ENCODE measurements around the gene ADCY5.
"Not testable (repeated sequence)": the region's sequence is repeated elsewhere in the genome, so short reads cannot be mapped to it uniquely, and the experiment has no call there.

Gene ADCY5

DNA sequence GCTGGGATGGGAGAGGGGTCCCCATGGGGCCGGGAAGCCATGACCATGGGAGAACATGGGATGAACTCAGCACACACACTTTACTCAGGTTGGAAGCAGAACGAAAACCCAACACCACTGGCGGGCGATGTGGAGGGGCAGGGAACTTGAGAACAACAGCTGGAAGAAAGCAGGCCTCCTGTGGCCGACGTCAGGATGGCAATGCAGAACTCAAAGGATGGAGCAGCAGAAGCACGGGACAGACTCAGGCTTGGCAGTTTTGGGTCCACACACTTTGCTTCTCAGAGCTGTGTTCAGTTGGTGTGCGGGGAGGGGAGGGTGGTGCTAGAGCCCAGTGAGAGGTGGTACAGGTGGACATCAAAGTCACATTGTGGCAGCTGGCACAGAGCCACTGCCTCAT lies 166.4 kb downstream of the ADCY5 start:
- no peak for DNase-seq

DNA sequence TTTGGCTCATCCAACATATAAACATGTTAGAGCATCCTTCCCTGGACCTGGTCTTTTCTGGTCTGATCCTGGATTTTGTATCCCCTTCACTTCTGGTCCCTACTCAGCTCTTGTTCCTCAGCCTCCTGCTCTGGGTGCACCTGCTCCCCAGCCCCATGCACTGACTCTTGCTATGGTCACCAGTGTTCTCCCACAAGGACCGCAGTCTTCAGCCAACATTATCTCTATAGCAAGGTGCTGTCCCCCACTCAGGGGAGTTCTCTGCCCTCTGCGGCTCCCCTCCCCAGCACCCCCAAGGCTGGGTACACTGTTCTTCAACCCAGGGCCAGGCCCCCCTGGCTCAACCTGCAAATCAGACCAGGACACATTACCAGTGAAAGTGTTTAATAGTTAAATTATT lies 167.0 kb downstream of the ADCY5 start:
- no peak for DNase-seq

DNA sequence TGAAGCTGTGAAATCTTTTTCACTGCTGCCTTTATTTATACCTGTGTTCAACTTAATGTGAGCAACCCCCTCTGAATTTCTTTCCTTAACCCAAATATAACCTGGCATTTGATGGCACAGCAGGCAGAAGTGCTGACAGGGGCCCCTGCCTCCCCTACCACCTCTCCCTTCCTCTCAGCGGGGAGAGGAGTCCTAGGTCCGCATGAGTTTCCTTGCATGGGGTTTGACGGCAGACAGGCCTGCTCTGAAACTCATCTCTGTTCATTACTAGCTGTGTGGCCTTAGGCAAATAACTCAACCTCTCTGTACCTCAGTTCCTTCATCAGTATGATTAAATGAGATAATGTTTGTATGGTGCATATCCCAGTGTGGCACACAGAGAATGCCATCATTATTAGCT lies 167.5 kb downstream of the ADCY5 start:
- DNase-seq: no peak

DNA sequence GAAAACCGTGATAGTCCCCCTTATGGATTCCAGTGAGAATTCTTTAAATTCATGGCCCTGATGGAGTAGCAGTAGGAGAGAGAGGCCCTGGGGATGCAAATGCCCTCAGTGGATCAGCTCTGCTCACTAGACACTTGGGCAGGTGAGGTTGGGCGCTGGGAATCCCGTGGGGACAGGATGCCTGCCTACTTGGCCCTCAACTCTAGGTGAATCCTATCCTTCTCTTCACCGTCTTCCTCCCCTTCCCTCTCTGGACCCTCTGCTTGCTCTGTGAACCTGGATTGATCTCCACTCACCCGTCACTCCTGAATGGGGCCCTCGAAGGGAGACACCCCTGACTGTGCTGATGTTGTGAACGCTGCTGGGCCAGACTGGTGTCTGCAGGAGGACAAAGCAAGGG lies 169.8 kb downstream of the ADCY5 start:
- no peak for DNase-seq

DNA sequence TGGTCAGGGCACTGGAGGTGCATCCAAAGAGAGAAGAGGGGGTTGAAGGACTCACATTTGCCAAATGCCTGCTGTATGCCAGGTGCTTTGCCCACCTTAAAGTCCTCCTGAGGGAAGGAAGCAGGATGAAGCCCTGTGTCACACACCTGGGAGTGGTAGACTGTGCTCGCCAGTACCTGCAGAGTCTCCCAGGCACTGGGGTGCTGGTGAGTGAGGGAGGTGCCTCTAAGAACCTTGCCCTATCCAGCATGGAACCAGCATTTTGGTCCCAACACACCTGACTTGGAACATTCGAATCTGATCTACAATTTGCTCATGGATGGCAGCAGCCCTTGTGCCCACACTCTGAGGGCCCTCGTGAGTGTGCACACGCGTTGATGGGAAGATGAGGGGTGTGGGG lies 170.4 kb downstream of the ADCY5 start:
- DNase-seq: no peak

DNA sequence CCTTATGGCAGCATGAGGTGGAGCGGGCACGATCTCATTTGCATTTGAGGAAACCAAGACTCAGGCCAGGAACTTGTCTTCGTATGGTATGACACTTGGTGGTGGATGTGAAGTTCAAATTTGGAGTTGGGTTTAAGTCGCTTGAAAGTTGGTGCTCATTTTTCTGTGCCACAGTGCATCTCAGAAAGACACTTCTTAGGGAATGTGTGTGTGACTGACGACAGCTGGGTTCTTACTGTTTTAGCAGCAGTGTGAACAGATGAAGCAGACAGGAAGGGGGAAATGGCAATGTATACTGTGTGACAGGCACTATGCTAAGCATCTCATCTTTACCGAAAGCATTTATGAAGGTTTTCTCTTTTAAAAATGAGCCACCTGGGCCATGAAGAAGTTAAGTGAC lies 171.8 kb downstream of the ADCY5 start:
- no peak for DNase-seq

DNA sequence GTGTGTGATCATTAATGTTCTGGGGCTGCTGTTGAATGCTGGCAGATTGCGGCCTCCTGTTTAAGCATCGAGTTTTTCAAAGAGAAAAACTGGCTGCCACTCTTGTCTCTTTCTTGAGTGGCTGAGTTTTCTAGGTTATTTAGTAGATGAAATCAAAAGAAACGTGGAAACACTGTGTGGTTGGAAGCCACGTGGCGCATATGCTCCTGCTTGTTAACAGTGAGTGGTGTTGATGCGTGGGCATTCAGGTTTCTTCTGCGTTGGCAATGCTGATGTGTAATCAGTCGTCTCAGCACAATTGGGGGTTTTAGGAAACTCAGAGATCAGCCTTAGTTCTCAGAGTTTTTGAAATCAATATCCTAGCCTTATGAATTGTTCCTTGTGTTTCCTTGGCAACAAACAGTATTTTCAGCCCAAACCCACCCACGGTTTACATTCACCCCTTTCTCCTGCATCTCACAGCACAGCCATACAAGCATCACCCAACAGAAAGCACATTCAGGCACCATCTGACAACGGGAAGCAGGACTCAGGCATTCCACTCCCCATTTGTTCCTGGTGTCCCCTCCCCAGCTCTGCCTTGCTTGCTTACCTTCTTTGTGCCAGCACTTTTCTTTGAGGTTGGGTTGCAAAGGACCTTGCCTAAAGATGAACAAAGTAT lies 172.4 kb downstream of the ADCY5 start:
- DNase-seq: no peak

DNA sequence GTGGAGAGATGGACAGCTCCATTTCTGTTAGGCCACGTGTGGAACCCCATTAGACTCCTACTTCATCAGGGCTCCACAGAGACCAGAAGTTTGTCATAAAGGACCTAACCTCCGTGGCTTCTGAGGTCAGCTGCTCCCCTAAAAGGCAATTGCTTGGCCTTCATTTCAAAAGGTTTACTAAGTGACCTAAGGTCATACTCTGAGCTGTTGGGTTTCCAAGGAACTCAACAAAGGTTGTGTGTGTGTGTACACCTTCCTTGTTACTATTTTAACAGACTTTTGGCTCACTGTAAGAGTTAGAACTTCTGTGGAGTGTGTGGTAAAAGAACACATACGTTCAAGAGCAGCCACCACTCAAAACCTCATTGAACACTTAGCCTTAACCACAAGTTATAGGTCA lies 173.2 kb downstream of the ADCY5 start:
- DNase-seq: no peak

DNA sequence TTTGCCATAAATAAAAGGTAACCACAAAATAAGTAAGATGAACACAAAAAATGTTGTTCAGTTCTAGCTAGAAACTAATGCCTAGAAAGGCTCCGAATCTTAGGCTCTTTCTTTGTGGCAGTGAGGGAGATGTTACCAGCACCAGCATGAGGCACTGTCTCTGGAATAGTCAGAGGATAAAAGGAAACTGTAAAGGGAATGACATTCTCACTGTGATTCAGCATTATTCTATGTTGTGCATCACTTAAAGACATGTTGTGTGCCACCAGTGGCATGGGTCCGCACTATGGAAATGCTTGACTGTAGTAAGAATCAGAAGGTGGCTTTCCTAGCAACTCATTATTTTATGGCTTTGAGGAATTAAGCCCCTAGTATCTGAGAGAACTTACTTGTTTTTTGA lies 176.3 kb downstream of the ADCY5 start:
- no peak for DNase-seq

DNA sequence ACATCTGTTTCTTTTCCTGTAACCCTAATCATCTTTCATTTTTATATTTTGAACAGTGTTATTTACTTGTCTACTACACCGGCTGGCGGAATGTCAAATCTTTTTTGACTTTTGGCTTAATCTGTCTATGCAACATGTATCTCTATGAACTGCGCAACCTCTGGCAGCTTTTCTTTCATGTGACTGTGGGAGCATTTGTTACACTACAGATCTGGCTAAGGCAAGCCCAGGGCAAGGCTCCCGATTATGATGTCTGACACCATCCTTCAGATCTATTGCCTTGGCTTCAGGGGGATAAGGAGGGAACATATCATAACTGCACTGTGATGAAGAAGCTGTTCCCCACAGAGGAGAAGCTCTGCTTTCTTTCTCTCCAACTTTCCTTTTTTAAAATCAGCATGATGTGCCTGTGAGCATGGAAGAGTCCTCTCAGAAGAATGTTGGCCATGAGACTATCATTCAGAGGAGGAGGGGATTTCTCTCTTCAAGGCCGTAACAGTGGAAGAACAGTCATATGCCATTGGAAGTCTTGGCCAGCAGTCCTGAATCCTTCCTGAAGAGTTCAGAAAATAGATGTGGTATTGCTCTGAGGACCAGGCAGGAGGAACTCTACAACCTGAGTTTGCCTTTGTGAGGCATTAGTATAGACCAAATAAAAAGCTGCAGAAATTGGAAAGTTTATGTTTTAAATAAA lies 177.3 kb downstream of the ADCY5 start:
- DNase-seq: no peak

DNA sequence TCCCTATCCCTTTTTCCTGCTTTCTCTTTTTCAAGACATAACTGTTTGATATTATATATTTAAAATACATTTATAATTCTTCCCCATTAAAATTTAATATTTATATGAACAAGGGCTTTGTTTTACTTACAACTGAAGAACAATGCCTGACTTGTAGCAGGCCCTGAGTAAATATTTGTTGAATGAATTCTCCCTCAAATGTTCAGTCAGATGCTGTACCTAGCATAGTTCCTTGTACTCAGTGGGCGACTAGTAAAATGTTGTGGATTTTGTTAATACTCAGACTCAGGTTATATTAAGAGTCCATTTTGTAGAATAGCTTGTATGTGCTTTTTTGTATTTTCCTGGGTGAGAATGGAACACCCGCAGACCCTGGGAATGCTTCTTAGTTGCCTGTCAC lies 178.1 kb downstream of the ADCY5 start:
- no peak for DNase-seq

DNA sequence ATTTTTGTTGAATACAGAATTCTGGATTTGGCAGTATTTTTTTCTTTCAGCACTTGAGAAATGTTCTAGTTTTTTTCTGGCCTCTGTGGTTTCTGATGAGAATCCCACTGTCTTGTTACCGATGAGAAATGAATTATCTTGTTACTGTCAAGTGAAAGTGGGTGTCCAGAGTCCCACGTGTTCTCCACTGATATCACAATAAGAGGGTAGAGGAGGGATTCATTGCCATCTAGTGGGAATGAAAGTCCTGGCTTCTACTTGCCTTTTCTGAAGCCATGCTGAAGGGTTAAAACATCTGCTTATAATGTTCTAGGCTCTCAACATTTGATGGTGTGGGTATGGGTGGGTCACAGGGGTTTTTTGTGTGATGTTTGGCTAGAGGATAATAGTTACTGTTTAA lies 181.1 kb downstream of the ADCY5 start:
- DNase-seq: no peak

DNA sequence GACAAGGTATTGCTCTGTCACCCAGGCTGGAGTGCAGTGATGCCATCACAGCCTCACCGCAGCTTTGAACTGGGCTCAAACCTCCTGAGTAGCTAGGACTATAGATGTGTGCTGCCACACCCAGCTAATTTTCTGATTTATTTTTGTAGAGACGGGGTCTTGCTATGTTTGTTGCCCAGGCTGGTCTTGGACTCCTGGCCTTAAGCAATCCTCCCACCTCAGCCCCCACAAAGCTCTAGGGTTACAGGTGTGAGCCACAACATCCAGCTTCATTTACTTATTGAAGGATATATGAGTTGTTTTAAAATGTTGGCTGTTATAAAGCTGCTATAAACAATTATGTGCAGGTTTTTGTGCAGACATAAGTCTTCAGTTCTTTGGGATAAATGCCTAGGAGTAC lies 184.9 kb downstream of the ADCY5 start:
- DNase-seq: no peak

DNA sequence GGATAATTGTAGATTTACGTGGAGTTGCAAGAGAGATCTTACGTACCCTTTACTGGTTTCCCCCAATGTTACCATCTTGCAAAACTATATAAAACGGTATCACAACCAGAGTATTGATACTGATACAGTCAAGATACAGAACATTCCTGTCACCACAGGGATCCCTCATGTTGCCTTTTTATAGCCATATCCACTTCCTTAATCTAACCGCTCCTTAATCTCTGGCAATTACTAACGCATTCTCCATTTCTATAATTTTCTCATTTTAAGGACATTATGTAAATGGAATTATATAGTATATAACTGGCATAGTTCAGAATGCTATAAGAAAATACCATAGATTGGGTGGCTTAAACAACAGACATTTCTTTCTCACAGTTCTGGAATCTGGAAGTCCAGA lies 186.0 kb downstream of the ADCY5 start:
- no peak for DNase-seq

DNA sequence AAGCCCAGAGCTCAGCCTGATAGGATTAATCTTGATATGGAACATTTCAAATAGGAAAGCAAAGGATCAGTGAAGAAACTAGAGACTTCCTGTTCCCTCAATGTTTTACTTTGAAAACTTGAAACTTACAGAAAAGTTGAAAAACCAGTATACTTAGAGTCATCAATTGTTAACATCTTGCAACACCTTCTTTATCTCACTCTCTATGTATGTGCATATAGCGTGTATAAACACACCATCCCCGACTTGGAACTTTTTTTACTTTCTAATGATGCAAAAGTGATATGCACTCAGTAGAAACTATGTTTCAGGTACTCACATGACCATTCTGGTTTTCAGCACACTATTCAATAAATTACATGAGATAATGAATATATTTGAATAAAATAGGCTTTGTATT lies 186.7 kb downstream of the ADCY5 start:
- no peak for DNase-seq

DNA sequence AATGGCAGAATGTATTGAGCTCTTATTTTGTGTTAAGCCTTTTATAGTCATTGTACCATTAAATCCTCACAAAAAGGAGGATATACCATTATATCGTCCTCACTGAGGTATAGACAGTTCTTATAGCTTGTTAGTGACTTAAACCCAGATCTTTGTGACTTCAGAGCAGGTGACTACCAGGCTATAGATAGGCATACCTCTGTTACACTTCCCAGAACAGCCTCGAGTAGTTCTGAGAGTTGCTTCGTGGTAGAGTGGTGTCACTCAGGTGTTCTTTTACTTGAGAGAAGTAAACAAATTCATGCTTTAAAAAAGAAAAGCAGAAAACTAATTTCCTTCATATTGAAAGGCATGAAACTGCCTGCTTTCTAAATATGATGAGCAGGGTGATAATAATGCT lies 187.2 kb downstream of the ADCY5 start:
- DNase-seq: no peak

DNA sequence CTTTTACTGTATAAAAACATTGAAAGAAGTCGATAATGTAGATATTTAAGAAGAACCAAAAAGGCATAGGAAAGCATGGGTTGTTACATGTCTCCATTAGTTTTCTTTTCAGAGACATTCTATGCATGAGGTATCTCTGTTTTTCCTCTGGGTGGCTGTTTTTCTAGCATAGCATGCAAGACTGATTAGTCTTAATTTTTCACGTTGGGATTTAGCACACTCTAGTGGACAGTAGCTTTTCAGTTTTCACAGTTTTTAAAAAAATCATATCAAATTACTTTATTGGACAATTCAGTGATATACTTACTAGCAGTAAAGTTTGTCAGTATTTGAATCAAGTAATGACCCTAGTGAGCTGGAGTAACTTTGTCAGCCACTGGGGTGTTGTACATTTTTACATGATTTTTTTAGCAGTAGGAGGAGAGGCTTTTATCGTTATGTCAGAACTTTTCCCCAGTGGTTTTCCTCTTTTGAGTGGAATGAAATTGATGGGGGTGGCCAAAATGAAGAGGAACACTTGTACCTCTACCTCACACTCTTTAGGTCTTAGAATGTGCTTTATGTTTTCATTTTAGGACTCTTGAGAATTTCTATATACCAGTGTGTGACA lies 190.0 kb downstream of the ADCY5 start:
- DNase-seq: peak in 3 of 6 experiments; percentile 5 to 25 (median 15)

DNA sequence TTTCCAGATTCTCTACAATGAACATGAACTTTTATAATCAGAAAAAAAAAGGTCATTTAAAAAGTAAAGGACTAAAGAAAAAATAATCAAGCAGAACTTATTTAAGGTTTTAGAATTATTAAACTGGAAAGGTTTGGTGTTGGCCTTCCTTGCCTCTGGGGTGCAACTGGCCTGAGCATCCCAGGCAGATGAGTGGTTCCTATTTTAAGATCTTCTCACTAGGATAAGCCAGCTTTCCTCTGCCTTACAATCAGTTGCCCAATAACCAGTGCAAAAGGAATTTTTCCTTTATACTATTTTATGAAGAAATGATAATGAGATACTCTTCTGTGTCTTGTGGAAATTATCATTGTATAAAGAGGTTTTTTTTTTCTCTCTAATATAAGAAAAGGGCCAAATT lies 190.5 kb downstream of the ADCY5 start:
- no peak for DNase-seq

DNA sequence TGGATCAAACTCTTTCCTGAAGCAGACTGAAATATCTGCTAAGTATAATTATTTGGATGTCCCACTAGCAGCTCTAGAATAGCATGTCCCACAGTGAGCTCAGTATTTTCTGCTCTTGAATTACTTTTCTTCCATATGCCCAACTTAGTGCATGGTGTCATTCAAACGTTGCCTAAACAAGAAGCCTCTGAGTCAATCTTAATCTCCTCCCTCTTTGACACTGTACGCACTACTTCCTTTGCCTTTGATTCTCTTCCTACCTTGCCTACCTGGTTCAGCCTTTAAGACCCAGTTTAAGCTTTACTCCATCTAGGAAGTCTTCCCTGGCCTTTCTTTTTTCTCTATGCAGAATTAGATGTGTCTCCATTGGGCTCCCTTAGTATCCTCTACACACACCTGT lies 192.6 kb downstream of the ADCY5 start:
- no peak for DNase-seq

DNA sequence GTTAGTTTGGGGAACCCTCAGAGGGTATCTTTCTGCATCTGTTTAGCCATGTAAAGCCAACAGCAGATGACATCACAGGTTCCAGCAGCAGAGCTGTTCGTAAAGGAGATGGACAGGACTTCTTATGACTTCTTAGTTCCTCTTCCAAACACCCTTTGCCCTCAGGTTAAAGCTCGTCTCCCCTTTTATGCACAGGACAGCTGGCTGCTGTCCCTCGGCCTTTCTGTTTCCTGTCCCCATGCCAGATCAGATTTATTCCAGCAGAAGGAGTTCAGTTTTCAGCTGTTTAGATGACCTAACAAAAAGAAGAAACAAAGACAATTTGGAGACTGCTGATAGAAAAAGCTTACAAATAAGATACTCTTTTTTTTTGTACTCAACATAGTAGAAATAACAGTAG lies 202.0 kb downstream of the ADCY5 start:
- DNase-seq: no peak

DNA sequence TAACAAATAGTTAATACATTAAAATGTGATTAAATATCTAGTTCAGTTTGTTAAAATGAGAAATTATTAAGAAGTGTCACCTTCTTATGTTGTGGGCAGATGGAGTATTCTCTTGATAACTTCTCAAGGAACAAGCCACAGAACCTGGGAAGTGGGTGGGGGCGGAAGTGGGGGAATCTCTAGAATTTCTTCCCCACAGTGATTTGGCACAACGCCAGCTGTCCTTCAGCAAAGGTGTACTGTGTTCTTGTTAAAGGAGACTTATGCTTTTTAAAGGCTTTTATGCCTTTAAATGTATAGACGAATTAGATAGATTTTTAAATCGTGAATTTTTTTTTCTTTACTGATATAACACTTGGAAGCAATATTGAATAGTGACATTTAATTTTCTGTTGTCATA lies 204.8 kb downstream of the ADCY5 start:
- peak in 4 of 6 experiments; percentile 10 to 25 (median 16) for DNase-seq

DNA sequence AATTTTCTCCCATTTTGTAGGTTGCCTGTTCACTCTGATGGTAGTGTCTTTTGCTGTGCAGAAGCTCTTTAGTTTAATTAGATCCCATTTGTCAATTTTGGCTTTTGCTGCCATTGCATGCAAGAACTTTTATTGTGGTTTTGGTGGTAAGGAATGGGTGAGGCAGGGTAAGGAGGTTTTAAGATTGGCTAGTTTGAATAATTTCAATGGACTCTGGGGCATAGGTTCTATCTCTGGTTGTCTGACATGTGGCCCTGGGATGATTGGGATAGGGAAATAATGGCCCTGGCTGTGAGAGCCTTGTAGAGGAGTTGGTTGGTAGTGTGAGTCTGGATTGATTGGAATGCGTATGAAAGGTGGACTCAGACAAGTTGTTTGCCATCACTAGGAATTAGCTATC lies 209.1 kb downstream of the ADCY5 start:
- no peak for DNase-seq

DNA sequence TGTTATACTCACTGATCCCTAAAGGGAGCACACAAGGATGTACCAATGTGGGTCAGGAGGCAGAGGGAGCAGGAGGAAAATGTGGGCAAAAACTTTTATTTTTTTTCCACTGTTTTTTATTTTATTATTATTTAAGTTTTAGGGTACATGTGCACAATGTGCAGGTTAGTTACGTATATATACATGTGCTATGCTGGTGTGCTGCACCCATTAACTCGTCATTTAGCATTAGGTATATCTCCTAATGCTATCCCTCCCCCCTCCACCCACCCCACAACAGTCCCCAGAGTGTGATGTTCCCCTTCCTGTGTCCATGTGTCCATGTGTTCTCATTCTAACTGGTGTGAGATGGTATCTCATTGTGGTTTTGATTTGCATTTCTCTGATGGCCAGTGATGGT lies 209.7 kb downstream of the ADCY5 start:
- not testable (repeated sequence) for DNase-seq

DNA sequence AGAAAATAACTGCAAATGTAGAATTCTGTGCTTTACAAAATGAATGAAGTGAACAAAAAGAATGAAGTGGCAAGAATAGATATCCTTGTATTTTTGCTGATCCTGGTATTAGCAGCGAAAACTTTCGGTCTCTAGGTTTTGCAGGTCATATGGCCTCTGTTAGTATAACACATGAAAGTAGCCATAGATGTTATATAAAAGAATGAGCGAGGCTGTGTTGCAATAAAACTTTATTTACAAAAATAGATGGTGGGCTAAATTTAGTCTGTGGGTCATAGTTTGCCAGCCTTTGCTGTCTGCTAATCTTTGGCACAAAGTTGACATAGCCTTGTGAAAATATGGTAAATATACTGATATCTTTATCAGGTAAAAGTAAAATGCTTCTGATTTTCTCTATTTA lies 212.0 kb downstream of the ADCY5 start:
- no peak for DNase-seq
